Activated CD8-positive, alpha-beta memory T cell treated with anti-CD3 and anti-CD28 coated beads, Interleukin-2, amount 50 U/mL, for 1 hour (primary cell): Measurements from ENCODE around the gene VSIG4.

Experiments
- DNase-seq: peaks from one replicate; pipeline ENCODE4 v3.0.0-alpha.2; 2020; ENCODE audit errors: extremely low read depth

The VSIG4 gene

GRCh38 chrX:66024092-66024467 lies 15.8 kb downstream of the VSIG4 start:
- no peak for DNase-seq

DNA sequence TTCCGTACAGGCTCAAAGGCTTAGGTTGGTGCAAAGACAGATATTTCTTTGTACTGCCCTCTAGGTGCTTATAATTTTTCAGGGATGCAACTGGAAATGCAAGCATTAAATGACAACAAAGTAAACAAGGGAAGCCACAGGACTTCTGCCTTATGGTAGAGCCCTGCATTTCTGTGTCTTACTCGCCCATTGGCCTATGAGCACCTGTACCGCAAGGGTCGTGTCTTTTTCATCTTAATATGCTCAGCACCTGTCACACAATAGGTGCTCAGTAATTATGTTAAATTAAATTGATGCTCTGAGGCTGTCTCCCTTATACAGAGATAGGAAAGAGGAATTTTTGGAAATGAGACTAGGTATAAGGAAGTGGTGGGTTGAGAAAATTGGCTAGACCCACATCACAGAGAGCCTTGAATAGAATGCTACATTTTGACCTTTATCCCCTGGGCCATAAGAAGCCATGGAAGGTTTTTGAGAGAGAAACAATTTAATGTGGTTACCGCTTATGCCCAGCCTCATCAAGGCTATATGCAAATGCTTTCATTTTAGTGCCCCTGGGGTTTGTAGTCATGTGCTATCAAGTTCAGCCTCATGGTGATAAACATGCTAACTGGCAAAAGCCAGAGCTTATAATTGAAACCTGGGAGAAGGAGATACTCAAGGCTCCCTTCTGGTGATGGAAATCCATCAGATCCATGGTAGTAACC lies 16.3 kb downstream of the VSIG4 start:
- no peak for DNase-seq

- DNase-seq, result no peak
These were observed 17.1 kb downstream of the VSIG4 start for GRCh38 chrX:66022632-66023384.

GRCh38 chrX:66021765-66022631 lies 17.9 kb downstream of the VSIG4 start:
- DNase-seq, result no peak

GRCh38 chrX:66021401-66021764 lies 18.5 kb downstream of the VSIG4 start:
- no peak for DNase-seq

DNA sequence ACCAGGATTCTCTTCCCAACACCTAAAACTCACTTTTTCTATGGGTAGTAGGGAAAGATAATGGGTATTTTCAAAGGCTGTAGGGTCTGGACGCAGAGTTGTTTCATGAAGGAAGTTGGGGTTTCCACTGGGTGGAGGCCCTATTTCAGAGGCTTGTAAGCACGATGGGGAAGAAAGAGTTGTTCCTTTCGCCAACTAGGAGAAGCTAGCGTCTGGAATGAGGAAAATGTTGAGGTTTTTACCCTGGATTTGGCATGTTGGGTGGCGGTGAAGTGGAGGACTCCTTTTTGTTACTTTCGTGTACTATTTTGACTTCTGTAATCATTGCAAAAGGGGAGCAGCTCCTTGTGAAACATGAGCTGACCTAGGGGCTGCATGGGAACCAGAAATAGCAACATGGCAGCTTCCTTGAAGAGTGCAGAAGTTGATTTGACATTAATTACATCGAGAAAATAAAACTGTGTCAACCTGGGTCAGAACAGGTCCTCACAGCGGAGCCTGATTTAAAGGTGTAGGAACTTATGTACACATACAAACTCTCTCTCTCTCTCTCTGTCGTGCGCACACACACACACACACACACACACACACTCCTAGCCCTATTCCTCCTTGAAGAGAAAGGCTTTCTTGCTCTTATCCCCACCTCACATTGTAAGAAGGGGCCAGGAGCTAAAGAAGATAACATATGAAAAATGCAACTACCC lies 19.1 kb downstream of the VSIG4 start:
- DNase-seq, result no peak

DNA sequence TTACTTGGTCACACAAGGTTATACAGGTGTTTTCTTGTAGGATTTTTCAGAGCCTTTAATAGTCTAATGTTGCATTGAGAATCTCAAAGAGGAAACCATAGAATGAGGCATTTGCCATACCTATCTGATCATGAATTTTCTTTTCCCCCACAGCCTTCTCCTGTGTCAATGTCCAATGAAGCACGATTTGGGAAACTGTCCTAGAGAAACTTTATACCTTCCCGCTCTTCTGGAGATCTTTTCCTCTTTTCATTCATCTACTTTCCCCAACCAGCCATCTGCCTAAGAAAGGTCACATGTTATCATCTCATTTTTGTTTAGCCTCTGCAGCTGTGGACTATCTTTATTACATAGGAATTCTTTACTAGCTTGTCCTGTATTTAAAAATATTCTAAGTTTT lies 19.9 kb downstream of the VSIG4 start:
- DNase-seq, result no peak

DNA sequence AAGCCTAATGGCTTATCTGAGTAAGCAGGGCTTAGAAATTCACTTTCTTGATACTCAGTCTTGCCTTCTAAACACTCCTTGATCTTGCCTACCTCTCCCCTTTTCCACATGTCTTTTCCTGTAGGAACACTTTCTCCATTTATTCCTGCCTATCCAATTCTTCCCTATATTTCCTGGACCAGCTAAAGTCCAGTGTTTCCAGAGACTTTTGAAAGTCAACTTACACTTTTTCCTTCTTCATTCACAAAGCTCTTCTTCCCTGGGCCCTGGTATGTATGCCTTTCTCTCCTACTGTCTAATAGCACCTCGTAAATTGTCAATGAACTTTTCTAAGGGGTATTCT lies 20.6 kb downstream of the VSIG4 start:
- no peak for DNase-seq

- no peak for DNase-seq
These were observed 21.1 kb downstream of the VSIG4 start for GRCh38 chrX:66018585-66019309.

DNA sequence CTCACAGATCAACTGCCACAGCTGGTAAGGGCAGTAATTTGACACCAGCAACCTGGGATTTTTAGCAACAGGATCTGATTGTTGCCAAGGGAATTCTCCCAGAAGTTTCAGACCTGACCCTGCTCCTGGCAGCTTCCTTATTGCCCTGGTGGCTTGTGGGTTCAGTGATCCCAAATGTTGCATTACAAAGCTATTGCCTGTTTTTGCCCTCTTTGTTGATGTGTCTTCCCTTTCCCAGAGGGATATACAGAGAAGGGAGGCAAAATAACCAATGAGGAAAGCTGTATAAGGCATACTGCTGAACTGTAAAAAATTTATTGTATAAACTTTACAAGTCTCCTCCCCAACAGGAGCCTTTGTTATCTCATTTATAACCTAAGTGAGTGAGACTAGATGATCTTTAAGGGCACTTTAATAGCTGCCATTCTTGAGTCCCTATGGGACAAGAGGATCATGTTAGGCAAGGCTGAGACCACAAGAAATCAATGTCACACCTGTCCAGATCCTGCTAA lies 22.2 kb downstream of the VSIG4 start:
- DNase-seq, result no peak

DNA sequence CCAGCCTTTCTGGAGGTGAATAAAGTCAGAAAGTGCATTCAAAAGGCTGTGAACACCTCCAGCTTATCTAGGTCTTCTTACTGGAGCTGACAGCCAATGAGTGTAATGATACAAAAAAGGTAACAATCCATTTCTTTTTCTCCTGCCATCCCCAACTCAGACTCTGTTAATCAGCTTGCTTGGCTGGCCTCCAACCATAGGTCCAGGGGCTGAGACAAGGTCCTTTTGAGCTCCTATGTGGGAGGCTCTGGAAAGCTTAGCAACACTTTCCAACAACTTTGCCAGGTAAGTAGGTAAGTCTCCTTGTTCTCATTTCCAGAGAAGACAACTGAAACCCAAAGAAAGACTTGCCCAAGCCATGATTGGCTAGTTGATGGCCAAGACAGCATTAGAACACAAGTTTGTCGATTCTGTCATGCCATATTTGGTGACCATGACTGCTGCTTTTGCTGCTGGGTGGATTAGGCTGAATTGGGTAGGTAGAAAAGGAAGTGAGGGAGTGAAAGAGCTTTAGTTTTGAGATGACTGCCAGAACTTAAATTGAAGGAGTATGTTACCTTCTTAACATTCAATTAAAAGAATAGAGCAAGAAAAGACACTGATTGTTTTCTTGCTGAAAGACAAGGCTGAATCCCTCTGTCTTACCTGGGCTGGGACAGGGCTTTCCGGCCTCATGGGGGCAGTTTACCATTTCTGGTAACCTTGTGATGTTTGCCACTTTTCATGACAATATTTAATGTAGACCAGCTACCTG lies 22.8 kb downstream of the VSIG4 start:
- no peak for DNase-seq

DNA sequence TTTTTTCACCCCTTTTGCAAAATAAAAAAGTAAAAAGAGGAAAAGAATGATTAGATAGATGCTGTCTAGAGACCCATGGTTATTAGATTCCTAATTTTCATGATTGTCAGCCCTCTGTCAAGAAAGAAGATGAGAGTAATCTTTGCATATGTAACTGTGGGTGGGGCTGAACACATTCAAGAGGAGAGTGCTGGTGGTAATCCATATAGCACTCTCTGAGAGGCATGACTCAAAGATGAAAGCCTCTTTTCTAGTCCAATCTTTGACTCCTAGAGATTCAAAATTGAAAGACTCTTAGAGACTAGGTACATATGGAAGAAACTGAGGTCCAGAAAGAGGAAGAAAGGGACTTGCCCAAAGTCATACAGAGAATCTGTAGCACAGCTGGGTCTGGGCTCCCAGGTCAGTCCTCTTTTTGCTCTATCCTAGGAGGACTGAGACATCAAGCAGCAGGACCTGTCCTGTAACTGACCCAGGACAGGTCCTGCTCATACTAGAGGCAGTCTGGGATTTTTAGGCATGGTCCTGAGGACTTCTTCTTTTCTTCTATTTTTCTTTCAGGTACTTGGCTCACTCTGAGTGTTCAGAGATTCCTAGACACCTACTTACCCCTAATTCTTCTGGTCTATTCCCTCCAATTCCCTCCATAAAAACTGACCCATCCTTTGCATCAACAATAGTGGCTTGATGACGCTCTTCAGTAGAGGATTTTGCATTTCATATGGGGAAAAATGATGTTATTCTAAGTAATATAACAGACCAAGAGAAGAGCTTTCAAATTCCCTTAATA lies 23.8 kb downstream of the VSIG4 start:
- DNase-seq, result no peak

GRCh38 chrX:66015152-66015831 lies 24.6 kb downstream of the VSIG4 start:
- no peak for DNase-seq

GRCh38 chrX:66014556-66014955 lies 25.3 kb downstream of the VSIG4 start:
- DNase-seq, result no peak

DNA sequence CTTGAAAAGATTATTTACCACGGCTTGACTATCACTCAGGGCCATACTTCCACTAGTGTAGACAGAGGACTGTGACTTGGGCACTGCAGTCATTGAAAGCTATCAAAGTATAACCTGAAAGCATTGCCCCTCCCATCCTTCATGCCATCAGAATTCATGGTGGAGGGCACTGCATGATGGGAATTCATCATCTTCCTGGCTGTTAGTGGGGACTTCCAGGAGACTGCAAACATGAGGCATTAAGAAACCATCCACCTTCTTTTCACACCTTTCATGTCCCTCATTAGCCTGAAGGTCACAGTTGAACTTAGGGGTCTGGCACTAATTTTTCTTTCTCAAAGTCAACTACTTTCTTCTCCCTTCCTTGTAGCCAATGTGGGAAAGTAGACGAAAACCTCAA lies 25.8 kb downstream of the VSIG4 start:
- no peak for DNase-seq

- DNase-seq, result no peak
These were observed 26.6 kb downstream of the VSIG4 start for GRCh38 chrX:66013194-66013816.

GRCh38 chrX:66012094-66012534 lies 27.8 kb downstream of the VSIG4 start:
- no peak for DNase-seq

DNA sequence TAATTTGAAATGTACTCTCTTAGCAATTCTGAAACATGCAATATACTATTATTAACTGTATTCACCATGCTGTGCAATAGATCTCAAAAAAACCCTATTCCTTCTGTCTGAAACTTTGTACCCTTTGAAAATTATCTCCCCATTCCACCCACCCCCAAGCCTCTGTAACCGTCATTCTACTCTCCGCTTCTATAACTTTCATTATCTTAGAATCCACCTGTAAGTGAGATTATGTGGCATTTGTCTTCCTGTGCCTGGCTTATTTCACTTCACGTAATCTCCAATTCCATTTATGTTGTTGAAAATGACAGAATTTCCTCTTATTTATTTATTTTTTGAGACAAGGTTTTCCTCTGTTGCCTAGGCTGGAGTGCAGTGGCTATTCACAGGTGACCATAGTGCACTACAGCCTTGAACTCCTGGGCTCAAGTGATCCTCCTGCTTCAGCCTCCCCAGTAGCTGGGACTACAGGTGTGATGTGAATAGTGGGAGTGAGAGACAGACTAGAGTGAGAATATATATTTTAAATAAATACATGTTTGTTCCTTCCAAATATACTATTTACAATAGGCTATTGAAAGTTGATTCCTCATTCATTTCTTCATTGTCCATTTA lies 30.5 kb downstream of the VSIG4 start:
- no peak for DNase-seq
